ENCODE data around the gene PLD5.

- TF ChIP-seq POLR2AphosphoS5 (IDR thresholded peaks at IDR 0.05; ENCODE audit: insufficient read depth, low read depth, low read length) (no peak), EZH2 (IDR thresholded peaks at IDR 0.05; ENCODE audit: borderline replicate concordance, low read depth, low read length, severe bottlenecking) (no peak), CTCF (IDR thresholded peaks at IDR 0.05; ENCODE audit: extremely low read depth in 1 of 2, insufficient read depth in 1 of 2, low read depth in 1 of 2, low read length in 2 of 2) (no peak), MYC (IDR thresholded peaks at IDR 0.05; ENCODE audit: low read depth, low read length) (no peak), MAX (IDR thresholded peaks at IDR 0.05; ENCODE audit: insufficient read depth, insufficient read length) (no peak), POLR2A (IDR thresholded peaks at IDR 0.05; ENCODE audit: low read depth, low read length) (no peak), JUN (IDR thresholded peaks at IDR 0.05; ENCODE audit: borderline replicate concordance, insufficient read depth, insufficient read length, low read depth) (no peak), FOS (IDR thresholded peaks at IDR 0.05; ENCODE audit: borderline replicate concordance, insufficient read depth, low read length) (no peak)
These were observed 97.0 kb downstream of the PLD5 start for GRCh38 chr1:242427519-242427918.

Data from endothelial cell of umbilical vein (primary cell).